Neuronal stem cell (in vitro differentiated cells): ENCODE measurements around the gene DAPK2.

Experiments used
- DNase-seq: peaks from one replicate; pipeline ENCODE4 v3.0.0-alpha.2; 2013; ENCODE audit warnings: low spot score
- H2AFZ ChIP-seq: one replicate; pipeline ENCODE4 v1.6.1; 2013; ENCODE audit warnings: mild to moderate bottlenecking, low read length, inconsistent platforms
- H2AK5ac ChIP-seq: 2 replicates; pipeline ENCODE4 v1.6.1; 2013; ENCODE audit warnings: low read depth, mild to moderate bottlenecking, inconsistent platforms, low read length, moderate library complexity, mixed read lengths
- H2BK120ac ChIP-seq: 2 replicates; pipeline ENCODE4 v1.6.1; 2013; ENCODE audit warnings: low read depth, mild to moderate bottlenecking, inconsistent platforms, low read length, moderate library complexity, mixed read lengths
- H2BK12ac ChIP-seq: one replicate; pipeline ENCODE4 v1.6.1; 2013; ENCODE audit warnings: low read length, inconsistent platforms
- H2BK15ac ChIP-seq: 2 replicates; pipeline ENCODE4 v1.6.1; 2013; ENCODE audit warnings: mild to moderate bottlenecking, low read length, inconsistent platforms, mixed read lengths
- H2BK5ac ChIP-seq: one replicate; pipeline ENCODE4 v1.6.1; 2013; ENCODE audit warnings: inconsistent platforms, mild to moderate bottlenecking, low read length, moderate library complexity
- H3K14ac ChIP-seq: one replicate; pipeline ENCODE4 v1.6.1; 2013; ENCODE audit warnings: low read length, inconsistent platforms
- H3K18ac ChIP-seq: 2 replicates; pipeline ENCODE4 v1.6.1; 2013; ENCODE audit warnings: low read length, inconsistent platforms
- H3K23ac ChIP-seq: 2 replicates; pipeline ENCODE4 v1.6.1; 2013; ENCODE audit warnings: low read depth, mild to moderate bottlenecking, mixed read lengths, low read length, inconsistent platforms; ENCODE audit not compliant: poor library complexity
- H3K27ac ChIP-seq: replicated peaks from 3 replicates; pipeline ENCODE4 v1.5.1; 2013; ENCODE audit warnings: low read length, inconsistent platforms
- H3K27me3 ChIP-seq, 3 experiments: 2 replicates each; pipeline ENCODE4 v1.6.1; 2013; ENCODE audit warnings: low read length in 3 of 3, mild to moderate bottlenecking in 2 of 3, inconsistent platforms in 1 of 3, low read depth in 1 of 3, mixed read lengths in 1 of 3, moderate library complexity in 1 of 3; ENCODE audit not compliant: control insufficient read depth in 3 of 3, insufficient read depth in 3 of 3
- H3K36me3 ChIP-seq, 2 donors: replicated peaks in 1 of 2; 2 replicates each; pipeline ENCODE4 v1.6.1; 2013; ENCODE audit warnings: low read length in 2 of 2; ENCODE audit not compliant: control insufficient read depth in 2 of 2, insufficient read depth in 2 of 2
- H3K4ac ChIP-seq: 2 replicates; pipeline ENCODE4 v1.6.1; 2013; ENCODE audit warnings: inconsistent platforms, mild to moderate bottlenecking, low read length, moderate library complexity
- H3K4me1 ChIP-seq, 2 donors: 1 replicate in 1 of 2; 2 replicates in 1 of 2; pipeline ENCODE4 v1.6.1; 2013; ENCODE audit warnings: low read length in 2 of 2, low read depth in 1 of 2; ENCODE audit not compliant: control insufficient read depth in 2 of 2, insufficient read depth in 1 of 2
- H3K4me2 ChIP-seq: one replicate; pipeline ENCODE4 v1.6.1; 2013; ENCODE audit warnings: mild to moderate bottlenecking, low read length, inconsistent platforms; ENCODE audit not compliant: insufficient read depth, poor library complexity, severe bottlenecking
- H3K4me3 ChIP-seq, 2 donors: 2 replicates each; pipeline ENCODE4 v1.5.1; 2013; ENCODE audit warnings: low read length in 2 of 2, mild to moderate bottlenecking in 2 of 2, inconsistent platforms in 1 of 2, moderate library complexity in 1 of 2
- H3K79me1 ChIP-seq: one replicate; pipeline ENCODE4 v1.6.1; 2013; ENCODE audit warnings: low read depth, mild to moderate bottlenecking, inconsistent platforms, low read length, moderate library complexity
- H3K9ac ChIP-seq: one replicate; pipeline ENCODE4 v1.6.1; 2013; ENCODE audit warnings: mild to moderate bottlenecking, low read depth, low read length, inconsistent platforms; ENCODE audit not compliant: poor library complexity
- H3K9me3 ChIP-seq, 2 donors: replicated peaks in 1 of 2; 2 replicates each; pipeline versions ENCODE3 to v1.6.1; 2013; ENCODE audit warnings: low read length in 2 of 2, mild to moderate bottlenecking in 2 of 2, inconsistent platforms in 1 of 2, low read depth in 1 of 2, mixed read lengths in 1 of 2, moderate library complexity in 1 of 2; ENCODE audit not compliant: control insufficient read depth in 2 of 2, insufficient read depth in 1 of 2
- H4K8ac ChIP-seq: one replicate; pipeline ENCODE4 v1.6.1; 2013; ENCODE audit warnings: low read depth, mild to moderate bottlenecking, inconsistent platforms, low read length, moderate library complexity
- H4K91ac ChIP-seq: one replicate; pipeline ENCODE4 v1.6.1; 2013; ENCODE audit warnings: low read length, low read depth, mild to moderate bottlenecking, inconsistent platforms; ENCODE audit not compliant: poor library complexity
- WGBS, 2 donors: extraction: QIAGEN DNeasy Blood & Tissue Kit; methylation state at CpG; one replicate each; pipeline ENCODE4 v1.1.7; 2013; ENCODE audit warnings: missing lambda C conversion rate in 2 of 2, mixed read lengths in 1 of 2; ENCODE audit not compliant: insufficient read length in 2 of 2, insufficient replicate concordance in 1 of 2; ENCODE audit errors: extremely low coverage in 2 of 2; 5-methylcytosine and 5-hydroxymethylcytosine counted together

DAPK2 gene

DNA sequence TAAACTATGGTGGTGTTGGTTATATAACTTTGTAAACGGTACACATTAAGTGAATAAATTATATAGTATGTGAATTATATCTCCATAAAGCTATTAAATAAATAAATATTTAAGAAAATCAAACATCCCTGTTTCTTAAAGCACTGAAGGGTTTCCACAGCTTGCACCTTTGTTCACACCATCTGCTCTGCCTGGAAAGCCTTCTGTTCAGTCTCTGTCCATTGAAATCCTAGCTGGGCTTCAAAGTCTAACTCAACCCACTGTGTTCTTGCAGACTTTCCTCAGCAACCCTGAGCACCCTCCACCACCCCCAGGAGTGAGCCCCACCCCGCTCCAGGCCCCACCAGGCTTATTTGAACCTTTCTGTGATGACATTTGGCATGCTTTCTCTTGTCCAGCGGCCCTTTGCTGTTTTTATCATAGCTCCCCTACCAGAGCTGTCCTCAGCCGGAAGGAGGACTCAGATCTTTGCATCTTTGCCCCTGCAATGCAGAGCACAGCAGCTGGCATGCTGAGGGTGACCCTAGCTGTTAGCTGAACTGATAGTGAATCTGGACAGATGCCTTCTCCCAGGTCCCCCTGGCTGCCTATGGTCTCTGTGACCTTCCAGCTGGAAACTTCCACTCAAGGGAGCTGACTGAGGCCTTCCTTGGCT is 105.2 kb downstream of the DAPK2 start:
- no peak overlapping the region for H3K4me3 ChIP-seq
- DNase-seq = no peak
- H4K8ac ChIP-seq = no peak overlapping the region
- H3K79me1 ChIP-seq = no peaks in the 10 kb centered on the region
- H3K27me3 ChIP-seq = no peaks in the 10 kb centered on the region
- WGBS, 2 donors = no CpG with 5 or more reads among the region's 4 CpGs
- H2BK5ac ChIP-seq = no peak overlapping the region
- no peak overlapping the region for H3K18ac ChIP-seq
- H3K14ac ChIP-seq = peak overlapping the region; percentile 49
- no peak overlapping the region for H3K27ac ChIP-seq
- H3K36me3 ChIP-seq = no peaks in the 10 kb centered on the region
- no peak overlapping the region for H3K9ac ChIP-seq
- H3K9me3 ChIP-seq = no peaks in the 10 kb centered on the region
- H3K23ac ChIP-seq = no peak overlapping the region
- no peak overlapping the region for H2BK120ac ChIP-seq
- H2BK15ac ChIP-seq = no peak overlapping the region
- no peak overlapping the region for H3K4me2 ChIP-seq
- no peak overlapping the region for H4K91ac ChIP-seq
- H2AFZ ChIP-seq = no peak overlapping the region
- H2BK12ac ChIP-seq = no peak overlapping the region
- peaks cover 0 to 3% of the 10 kb centered on the region in 2 donors for H3K4me1 ChIP-seq
- H3K4ac ChIP-seq = no peak overlapping the region
- H2AK5ac ChIP-seq = no peak overlapping the region

DNA sequence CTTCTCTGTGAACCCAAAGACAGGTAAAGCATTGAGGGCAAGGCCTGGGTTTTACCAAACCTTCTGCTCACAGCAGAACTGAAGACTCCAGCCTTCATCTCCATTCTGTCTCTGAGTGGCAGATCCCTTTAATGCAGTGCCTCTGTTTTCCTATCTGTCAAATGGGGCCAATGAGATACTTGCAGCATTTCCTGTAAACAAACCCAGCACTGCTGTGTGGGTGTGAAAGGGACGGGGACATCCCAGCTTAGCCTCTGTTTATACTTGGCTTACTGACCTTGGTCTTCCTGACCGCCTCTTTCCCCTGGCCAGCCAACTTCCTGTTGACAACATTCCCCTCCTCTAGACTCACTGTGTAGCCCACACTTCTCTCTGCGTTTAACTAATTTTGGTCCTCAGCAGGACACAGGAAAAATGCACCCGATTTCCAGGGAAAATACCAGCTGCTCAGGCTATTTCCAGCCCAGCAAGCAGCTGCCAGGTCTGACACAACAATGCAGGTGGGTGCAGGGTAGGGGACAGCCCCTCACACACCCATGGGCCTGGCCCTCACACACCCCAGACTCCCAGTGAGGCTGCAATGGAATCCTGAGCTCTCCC is 106.7 kb downstream of the DAPK2 start:
- H2BK120ac ChIP-seq = no peak overlapping the region
- no peak overlapping the region for H2BK12ac ChIP-seq
- no peak overlapping the region for H4K8ac ChIP-seq
- no peak overlapping the region for H3K23ac ChIP-seq
- peak overlapping the region; percentile 42 for H2AFZ ChIP-seq
- no peak overlapping the region for H4K91ac ChIP-seq
- H2AK5ac ChIP-seq = no peak overlapping the region
- no peak for DNase-seq
- no peaks in the 10 kb centered on the region for H3K36me3 ChIP-seq
- H3K9me3 ChIP-seq = no peaks in the 10 kb centered on the region
- H3K9ac ChIP-seq = no peak overlapping the region
- no peak overlapping the region for H2BK15ac ChIP-seq
- H3K27ac ChIP-seq = no peak overlapping the region
- no peak overlapping the region for H2BK5ac ChIP-seq
- no peak overlapping the region for H3K4me2 ChIP-seq
- H3K4me1 ChIP-seq = no peaks in the 10 kb centered on the region
- H3K4ac ChIP-seq = no peak overlapping the region
- no peaks in the 10 kb centered on the region for H3K79me1 ChIP-seq
- no CpG with 5 or more reads among the region's 4 CpGs for WGBS, 2 donors
- no peaks in the 10 kb centered on the region for H3K27me3 ChIP-seq
- H3K14ac ChIP-seq = no peak overlapping the region
- H3K18ac ChIP-seq = peak overlapping the region; percentile 52
- H3K4me3 ChIP-seq = no peak overlapping the region

DNA sequence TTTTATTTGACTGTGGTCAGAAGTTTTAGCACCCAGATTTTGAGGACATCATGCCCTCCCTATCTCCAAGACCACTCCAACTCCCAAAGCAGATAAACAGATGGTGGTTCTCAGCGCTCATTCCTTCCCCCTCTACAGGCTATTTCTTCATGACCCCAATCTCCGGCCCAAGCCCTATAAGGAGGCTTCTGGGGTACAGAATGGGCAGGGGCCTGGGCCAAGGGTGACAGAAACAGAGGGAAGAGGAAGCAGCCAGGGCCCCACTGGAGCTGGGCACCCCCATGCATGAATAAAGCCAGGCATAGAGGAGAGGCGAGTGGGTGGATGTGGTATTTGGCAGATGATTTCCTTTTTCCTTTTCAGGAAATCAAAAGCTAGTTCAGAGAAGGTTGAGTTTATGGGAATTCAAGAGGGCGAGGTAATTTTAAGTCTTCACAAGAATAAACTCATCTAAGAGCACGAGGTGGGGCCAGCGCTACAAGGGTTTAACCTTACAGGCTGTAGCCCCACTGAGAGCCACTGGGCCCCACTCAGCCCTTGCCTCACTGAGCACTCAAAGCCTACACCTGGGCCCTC is 107.7 kb downstream of the DAPK2 start:
- no CpG with 5 or more reads among the region's 6 CpGs for whole genome bisulfite sequencing, 2 donors
- Histone ChIP-seq H3K9ac (no peak overlapping the region), H3K27ac (no peak overlapping the region)

DNA sequence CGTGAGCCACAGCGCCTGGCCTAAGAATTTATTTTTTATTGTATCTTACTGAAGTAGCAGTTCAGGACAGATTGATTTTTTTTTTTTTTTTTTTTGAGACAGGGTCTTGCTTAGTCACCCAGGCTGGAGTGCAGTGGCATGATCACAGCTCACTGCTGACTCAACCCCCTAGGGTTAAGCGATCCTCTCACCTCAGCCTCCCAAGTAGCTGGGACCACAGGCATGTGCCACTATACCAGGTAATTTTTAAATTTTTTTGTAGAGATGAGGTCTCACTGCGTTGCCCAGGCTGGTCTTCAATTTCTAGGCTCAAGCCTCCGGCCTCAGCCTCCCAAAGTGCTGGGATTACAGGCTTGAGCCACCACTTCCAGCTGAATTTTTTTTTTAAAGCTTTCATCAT is 112.8 kb downstream of the DAPK2 start:
- no peak overlapping the region for H3K4me2 ChIP-seq
- no peak overlapping the region for H2BK12ac ChIP-seq
- no peak overlapping the region for H3K18ac ChIP-seq
- H2BK5ac ChIP-seq = no peak overlapping the region
- no peak overlapping the region for H3K14ac ChIP-seq
- no peak overlapping the region for H3K9ac ChIP-seq
- no peak for DNase-seq
- H3K4ac ChIP-seq = no peak overlapping the region
- H4K91ac ChIP-seq = no peak overlapping the region
- H2BK120ac ChIP-seq = no peak overlapping the region
- no peaks in the 10 kb centered on the region for H3K36me3 ChIP-seq
- H3K79me1 ChIP-seq = peaks cover 2% of the 10 kb centered on the region
- no peaks in the 10 kb centered on the region for H3K4me1 ChIP-seq
- H4K8ac ChIP-seq = no peak overlapping the region
- no CpG with 5 or more reads among the region's 5 CpGs for WGBS, 2 donors
- H3K9me3 ChIP-seq = no peaks in the 10 kb centered on the region
- no peaks in the 10 kb centered on the region for H3K27me3 ChIP-seq
- no peak overlapping the region for H3K27ac ChIP-seq
- H2AFZ ChIP-seq = no peak overlapping the region
- no peak overlapping the region for H2BK15ac ChIP-seq
- no peak overlapping the region for H3K23ac ChIP-seq
- no peak overlapping the region for H3K4me3 ChIP-seq
- no peak overlapping the region for H2AK5ac ChIP-seq

More for the DNA sequence above, 107.7 kb downstream of the DAPK2 start:
- no peak overlapping the region for H4K91ac ChIP-seq
- no peak for DNase-seq
- no peaks in the 10 kb centered on the region for H3K4me1 ChIP-seq
- H2AFZ ChIP-seq = no peak overlapping the region
- no peaks in the 10 kb centered on the region for H3K36me3 ChIP-seq
- H3K27me3 ChIP-seq = no peaks in the 10 kb centered on the region
- H2BK5ac ChIP-seq = no peak overlapping the region
- H3K14ac ChIP-seq = no peak overlapping the region
- no peak overlapping the region for H3K18ac ChIP-seq
- H2BK15ac ChIP-seq = no peak overlapping the region
- no peak overlapping the region for H3K23ac ChIP-seq
- no peak overlapping the region for H3K4me2 ChIP-seq
- no peaks in the 10 kb centered on the region for H3K79me1 ChIP-seq
- H2BK12ac ChIP-seq = no peak overlapping the region
- H3K9me3 ChIP-seq = no peaks in the 10 kb centered on the region
- no peak overlapping the region for H2BK120ac ChIP-seq
- no peak overlapping the region for H4K8ac ChIP-seq
- no peak overlapping the region for H3K4me3 ChIP-seq
- no peak overlapping the region for H3K4ac ChIP-seq
- H2AK5ac ChIP-seq = no peak overlapping the region
